ENCODE data around the gene PLA2G1B.

PLA2G1B gene

DNA sequence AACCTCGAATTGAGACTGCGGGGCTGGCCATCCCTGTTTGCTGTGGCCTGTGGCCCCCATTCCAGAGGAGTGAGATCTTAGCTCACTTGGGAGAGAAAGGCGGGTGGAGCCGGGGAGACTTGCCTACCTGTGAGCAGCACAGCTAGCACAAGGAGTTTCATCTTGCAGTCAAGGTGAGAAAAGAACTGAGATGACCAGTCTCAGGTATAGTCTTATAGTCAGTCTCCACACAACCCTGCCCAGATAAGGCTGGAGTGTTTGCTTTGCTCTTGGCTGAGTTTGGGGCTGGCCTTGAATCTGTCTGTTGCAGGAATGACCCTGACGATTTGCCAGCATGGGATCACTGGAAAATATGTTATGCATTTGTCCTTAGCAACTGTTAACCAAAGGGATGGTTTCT, at the start of gene PLA2G1B:
TSS of gene PLA2G1B (minus strand) at position 187 of the 400 bp plus-strand sequence. CDS start at position 161, 26 bp downstream.
- DNase-seq (ENCODE audit: low read depth in 3 of 3), result no peak

DNA sequence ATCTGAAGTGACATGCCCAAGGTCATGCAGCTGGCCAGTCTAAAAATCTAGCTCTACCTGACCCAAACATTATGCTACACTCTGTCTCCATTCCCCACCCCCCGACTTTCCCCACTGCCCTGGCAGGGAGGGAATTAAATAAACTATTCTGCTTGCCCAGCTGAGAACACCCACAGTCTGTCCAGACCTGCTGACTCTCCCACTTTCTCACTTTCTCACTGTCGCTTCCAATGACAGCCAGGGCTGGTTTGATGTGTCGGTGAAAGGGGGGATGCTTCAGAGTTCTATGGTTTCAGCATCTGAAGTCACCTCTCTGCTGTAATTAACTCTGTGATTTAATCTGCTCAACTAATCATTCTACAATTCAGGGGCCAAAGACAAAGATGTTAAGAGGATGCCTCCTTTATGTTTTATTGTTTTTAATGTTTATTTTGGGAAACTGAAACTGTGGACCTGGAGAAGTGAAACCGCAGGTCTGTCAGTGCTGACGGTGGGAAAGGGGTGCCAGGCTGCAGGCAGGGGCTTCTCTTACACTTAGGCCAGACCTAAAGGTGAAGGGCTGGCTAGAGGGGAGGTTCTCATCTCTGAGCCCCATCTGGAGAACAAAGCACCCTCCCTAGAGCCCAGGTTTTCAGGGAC, 49.5 kb upstream of the PLA2G1B start:
- no peak for DNase-seq (ENCODE audit: low read depth in 3 of 3)

DNA sequence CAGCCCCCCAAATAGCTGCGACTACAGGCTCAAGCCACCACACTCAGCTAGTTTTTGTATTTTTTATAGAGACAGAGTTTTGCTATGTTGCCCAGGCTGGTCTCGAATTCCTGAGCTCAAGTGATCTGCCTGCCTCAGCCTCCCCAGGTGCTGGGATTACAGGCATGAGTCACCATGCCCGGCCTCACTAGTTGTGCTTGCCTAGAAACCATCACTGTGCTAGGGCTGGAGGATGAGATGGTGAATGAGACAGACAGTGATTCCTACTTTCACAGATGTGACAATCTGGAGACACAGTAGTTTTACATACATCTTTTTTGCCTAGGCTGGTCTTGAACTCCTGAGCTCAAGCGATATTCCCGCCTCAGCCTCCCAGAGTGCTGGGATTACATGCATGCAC, 48.8 kb upstream of the PLA2G1B start:
- no peak for DNase-seq (ENCODE audit: low read depth in 3 of 3)

DNA sequence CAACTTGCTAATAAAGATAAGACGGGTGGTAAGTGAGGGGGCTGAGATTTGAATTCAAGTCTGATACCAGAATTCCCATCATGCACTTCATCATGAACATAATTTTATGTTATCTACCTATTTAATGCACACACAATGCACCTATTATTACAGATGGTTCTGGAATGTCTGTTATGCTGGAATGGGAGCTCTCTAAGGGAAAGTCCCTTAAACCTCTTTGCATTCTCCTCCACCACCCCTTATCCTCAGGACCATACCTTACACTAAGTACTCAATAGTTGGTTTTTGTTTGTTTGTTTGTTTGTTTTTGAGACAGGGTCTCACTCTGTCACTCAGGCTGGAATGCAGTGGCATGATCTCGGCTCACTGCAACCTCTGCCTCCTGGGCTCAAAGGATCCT, 48.4 kb upstream of the PLA2G1B start:
- no peak for DNase-seq (ENCODE audit: low read depth in 3 of 3)

DNA sequence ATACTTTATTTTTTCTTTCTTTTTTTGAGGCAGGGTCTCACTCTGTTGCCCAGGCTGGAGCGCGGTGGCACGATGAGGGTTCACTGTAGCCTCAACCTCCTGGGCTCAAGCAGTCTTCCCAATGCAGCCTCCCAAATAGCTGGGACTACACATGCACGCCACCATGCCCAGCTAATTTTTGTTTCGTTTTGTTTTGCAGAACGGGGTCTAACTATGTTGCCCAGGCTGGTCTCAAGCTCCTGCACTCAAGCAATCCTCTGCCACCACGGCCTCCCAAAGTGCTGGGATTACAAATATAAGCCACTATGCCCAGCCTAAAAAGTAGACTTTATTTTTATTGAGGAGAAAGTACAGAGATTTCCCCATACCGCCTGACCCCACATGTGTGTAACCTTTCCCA, 46.1 kb upstream of the PLA2G1B start:
- DNase-seq (ENCODE audit: low read depth in 3 of 3), result no peak

DNA sequence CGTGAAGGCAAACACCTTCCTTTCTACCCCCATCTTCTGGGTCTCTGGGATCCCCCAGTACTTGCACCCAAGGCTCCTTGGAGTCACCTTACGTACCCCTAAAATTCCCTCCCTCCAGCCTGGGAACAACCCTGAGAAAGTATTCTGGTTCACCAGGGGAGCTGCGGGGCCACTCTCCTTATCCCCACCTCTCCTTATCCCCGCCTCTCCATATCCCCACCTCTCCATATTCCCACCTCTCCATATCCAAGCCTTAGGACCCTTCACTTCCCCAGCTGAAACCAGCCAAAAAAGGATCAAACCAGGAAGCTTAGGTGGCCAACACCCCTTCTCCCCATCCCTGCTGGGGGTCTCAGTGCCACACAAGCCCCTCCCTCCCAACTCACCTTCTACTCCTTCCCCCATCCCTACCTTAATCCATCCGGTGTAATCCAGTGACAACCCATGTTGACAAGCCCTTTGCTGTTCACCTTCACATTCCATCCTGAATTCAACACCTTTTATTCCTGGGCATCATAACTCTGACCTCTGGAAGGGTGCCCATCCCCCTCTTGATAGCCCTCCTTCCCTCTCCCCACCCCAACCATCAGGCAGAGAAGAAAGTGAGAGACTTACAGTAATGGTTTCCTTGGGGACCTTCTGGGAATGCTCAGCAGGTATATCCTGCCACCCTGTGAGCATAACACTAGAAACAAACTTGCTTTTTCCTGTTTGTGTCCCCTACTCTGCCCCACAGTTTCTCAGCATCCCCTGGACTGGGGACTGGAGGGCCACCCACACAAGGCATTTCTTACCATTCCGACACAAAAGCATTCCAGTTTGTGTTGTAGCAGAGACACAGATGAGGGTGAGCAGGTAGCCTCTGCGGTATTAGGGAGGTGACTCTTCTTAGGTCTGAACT, 43.0 kb upstream of the PLA2G1B start:
- no peak for DNase-seq (ENCODE audit: low read depth in 3 of 3)

DNA sequence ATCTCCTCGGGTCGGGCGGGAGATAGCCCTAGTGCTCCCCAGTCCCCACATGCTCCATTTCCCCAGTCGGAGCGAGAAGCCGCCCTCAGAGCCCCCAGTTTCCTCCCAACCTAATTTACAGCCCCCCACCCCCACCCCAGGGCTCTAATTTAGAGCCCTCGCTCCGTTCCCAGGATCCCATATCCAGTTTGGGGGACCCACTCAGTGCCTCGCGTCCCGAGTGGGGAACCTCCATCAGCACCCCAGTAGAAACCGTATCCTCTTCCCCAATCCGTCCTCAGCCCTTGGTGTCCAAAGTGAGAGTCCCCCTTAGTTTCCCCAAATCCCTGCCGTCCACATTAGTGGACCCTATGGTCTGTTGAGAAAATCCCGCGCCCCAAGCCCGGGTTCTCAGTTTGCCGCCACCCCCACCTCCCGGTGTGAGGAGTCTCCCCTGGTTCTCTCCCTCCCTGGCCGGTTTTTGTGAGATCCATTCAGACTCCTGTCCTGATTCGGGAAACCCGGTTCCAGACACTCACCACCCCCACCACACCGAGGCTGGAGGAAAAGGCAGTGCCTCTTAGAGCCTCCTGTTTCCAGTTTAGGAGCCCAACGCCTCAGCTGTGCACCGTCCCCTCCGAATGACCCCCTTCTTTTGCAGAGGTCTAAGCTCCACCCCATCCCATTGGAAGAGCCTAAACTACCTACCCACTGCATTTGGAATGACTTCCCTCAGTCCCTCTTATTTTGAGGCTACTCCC, 42.2 kb upstream of the PLA2G1B start:
- DNase-seq (ENCODE audit: low read depth in 3 of 3), result no peak

DNA sequence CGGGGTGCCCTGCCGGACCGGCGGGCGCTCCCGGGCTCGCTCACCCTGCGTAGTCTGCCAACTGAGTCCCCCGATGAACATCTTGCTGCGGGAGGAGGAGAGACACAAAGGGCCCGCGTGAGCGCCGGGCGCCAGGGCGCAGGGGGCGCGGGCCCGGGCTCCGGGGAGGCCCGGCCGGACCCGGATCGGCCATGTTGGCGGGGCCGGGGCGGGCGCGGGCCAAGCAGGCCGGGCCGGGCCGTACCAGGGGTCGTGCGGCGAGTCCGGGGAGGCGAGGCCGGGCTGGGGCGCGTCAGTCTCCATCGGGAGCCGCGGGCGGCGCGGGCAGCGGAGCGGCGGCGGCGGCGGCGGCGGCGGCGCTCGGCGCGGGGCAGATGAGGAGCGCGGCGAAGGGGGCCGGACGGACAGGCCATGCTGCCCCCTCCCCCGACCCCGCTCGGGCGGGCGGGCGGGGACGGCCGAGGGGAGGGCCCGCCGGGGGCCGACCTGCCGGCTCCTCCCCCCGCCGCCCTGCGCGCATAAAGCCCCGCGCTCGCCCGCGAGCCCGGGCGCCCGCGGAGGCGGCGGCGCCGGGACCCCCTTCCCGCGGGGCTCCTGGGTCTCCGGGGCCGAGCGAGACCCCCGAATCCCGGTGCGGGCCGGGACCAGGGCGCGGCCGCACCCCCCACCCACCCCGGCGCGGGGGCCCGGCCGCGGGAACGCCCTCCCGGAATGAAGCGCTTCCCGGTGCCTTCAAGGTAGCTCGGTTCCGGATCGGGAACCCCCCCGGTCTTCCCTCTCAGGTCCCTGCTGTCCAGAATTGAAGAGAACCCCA, 41.4 kb upstream of the PLA2G1B start, which contains the start of gene MSI1:
TSS of gene MSI1 (minus strand) at position 376 of the 814 bp plus-strand sequence. CDS start at position 303, 73 bp downstream.
- no peak for DNase-seq (ENCODE audit: low read depth in 3 of 3)

DNA sequence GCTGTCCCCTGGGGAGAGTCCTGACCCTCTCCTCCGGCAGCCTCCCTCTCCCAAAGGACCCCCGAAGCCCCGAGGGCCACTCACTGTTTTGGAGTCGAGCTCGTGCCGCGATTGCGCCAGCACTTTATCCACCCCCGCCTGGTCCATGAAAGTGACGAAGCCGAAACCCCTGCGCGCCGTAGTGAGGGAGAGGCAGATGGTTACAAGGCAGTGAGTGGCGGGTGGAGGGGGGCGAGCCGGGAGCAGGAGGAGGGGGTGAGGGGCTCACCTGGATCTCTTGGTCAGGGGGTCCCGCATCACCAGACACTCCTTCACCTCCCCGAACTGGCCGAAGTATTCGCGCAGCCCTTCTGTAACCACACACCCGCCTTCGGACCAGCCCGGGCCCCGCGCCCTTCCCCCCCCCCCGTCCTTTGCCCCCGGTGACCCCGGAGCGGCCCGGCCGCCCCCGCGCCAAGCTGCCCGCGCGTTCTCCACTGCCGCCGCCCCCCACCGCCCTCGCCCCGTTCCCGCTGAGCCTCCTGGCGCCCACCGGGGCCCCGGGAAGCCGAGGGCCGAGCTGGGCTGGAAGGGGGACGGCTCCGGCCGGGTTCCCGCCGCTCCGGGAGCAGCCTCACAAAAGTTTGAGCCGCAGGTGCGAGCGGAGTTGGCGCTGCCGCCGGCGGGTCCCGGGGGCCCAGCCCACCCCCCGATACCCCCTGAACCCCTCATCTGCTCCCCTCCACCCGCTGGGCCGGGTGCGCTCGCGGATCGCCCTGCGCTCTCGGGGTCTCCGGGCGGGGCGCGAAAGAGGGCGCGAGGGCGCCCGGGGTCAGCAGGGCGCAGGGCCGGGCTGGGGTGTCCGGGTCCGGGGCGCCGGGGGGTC, 40.6 kb upstream of the PLA2G1B start:
- peak; percentile 6 to 42 (median 15) for DNase-seq (ENCODE audit: low read depth in 3 of 3)

DNA sequence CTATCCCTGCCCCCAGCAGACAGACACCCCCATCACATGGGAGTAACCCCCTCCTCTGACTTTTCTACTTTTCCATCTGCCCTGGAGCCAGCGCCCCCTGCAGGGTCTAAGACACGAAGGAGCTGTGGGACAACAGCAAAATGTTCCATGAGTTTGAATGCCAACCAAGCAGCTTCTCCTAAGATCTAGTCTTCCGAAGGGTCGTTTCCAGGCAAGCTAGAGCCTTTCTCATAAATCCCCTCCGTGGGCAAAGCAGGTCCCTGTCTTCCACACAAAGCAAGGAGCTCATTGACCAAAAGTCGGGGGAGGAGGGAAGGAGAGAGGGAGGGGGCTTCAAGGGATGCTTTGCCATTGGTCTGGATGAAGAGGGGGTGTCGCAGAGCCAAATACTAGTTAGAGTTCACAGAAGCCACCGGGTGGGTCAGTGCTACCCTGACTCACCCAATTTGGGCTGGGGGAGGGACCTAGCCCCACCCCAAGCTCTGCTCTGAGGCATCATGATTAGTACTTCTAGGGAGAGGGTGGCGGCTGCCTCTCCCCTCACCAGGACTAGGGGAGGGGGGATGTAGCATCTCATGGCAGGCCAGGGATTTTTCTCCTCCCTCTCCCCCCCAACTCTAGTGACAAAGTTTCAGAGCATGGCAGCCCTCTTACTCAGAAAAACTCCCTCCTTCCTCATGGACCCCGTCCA, 39.8 kb upstream of the PLA2G1B start:
- no peak for DNase-seq (ENCODE audit: low read depth in 3 of 3)

DNA sequence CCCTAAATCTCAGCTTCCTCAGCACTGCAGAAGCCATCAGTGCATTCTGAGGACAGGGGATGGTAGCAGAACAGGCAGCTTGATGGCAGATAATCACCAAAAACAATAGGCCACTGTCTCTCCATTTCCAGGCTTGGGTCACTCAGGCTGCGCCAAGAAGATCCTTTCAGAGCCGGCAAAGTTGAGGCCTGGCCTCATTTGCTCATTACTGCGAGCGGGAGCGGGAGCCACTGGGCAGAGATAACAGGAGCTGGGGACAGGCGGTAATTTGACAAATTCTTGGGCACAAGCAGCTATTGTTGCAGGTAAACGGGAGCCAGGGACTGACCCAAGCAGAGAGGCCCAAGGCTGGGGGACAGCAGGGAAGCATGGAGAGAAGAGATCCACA, 39.3 kb upstream of the PLA2G1B start:
- DNase-seq (ENCODE audit: low read depth in 3 of 3), result no peak

DNA sequence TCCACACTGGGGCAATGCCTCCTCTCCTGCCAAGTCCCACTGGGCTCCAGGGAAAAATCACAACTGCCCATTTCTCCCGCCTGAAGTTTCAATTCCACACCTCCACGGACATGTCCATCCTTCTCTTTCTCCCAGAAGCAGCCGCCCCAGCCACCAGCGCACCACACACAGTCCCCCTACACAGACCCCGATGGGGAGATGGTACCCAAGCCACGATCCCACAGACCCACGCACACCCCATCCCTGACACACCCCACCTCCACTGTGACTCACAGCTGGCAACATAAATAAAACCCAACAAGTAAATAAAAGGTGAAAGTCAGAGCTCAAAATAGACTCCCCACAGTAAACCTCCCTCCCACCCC, 38.7 kb upstream of the PLA2G1B start:
- no peak for DNase-seq (ENCODE audit: low read depth in 3 of 3)

DNA sequence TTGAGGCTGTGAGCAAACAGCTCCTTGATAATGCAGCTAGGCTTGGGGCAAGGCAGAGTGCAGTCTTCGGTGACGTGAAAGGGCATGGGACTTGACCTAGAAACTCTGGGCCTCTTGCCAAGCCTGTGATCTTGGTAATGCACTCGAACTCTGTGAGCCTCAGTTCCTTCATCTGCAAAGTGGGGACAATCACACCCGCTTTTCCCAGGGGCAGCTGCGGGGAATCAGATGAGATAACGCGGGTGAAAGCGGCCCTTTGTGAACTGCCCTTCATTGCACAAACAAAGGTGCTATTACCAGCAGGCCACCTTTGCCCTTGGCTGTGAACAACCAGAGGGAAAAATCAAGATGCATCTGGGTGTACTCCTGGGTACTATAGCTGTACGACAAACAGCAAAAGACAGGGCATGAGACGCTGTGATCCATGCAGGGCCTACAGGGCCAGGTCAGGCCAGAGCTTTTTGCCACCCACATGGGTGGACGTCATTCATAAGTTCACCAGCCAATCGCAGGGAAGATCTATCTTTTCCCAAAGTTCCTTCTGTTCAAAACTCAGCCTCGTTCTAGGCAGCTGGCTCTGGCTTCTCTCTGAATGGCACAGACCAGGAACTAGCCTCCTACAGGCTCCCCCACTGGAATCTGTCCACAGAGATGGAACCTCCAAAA, 38.2 kb upstream of the PLA2G1B start:
- no peak for DNase-seq (ENCODE audit: low read depth in 3 of 3)

DNA sequence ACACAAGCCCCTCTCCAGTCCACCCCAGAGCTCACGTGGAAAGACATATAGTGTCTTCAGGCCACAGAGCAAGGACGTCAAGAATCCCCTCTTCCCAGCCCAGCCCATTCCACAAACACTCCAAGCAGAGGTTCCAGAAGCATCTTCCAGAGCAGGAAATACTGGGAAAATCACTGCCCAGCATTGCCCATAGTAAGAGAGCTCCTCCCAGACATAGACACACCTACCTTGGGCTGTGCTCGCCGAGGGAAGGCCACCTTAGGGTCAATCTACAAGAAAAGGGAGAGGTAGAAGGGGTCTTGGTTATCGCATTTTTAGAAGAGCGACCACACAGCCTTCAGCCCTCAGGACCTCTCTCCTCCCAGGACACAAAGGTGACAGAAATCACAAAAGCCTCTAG, 36.9 kb upstream of the PLA2G1B start:
- DNase-seq (ENCODE audit: low read depth in 3 of 3), result no peak

DNA sequence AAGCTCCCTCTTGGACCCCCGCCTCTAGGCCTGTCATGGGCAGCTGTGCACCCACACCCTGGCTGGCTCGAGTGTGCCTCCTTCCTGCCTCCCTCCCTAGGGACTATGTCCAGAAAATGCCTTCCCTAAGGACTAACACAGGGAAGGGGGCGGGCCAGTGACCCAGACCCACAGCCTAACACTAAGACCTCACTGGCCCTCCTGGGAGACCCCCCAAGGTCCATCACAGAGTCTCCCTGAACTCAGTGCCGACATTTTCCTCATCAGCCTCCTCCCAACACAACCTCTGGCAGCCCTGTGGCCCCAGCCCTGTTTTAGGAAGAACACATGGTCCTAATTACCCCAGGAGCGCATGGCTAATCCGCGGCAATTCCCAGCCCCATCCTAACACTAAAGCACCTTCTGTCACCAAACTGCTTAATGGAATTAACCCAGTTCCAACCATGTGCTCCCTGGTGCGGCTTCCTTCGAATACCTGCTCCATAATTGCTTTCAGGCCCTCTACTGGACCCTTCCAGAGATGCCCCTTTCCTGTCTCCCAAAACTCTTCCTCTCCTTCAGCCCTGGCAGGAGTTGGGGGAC, 35.8 kb upstream of the PLA2G1B start:
- no peak for DNase-seq (ENCODE audit: low read depth in 3 of 3)

DNA sequence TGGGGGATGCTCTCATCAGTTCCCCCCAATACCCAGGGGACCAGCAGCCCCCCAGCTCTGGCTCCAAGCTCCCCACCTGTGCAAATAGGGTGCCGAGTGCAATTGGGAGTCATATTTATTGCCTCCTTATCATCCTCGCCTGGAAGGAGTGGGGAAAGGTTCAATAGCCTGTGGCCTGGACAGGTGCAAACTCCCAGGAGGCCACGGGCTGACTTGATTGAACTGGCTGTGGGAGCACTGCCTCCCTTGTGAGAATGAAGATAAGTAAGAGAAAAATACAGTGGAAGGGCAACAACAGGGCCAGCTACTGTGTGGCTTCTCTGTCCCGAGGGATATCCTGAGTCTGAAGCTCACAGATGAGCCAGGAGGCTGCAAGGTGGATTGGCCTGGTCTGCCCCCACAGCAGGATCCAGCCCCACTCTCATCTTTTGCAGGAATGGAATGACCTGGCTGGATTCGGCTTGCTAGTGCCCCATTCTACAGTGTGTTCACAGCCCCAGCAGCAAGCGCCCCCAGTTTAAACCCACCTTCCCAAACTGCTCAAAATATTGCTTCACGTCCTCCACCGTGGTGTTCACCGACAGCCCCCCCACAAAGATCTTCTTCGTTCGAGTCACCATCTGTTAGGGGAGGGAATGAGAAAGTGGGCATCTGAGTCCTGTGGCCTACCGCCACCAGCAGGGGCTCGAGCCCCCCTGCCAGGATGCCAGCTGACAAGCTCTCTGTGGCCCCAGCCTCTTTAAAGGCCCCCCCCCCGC, 35.1 kb upstream of the PLA2G1B start:
- DNase-seq (ENCODE audit: low read depth in 3 of 3), result no peak

DNA sequence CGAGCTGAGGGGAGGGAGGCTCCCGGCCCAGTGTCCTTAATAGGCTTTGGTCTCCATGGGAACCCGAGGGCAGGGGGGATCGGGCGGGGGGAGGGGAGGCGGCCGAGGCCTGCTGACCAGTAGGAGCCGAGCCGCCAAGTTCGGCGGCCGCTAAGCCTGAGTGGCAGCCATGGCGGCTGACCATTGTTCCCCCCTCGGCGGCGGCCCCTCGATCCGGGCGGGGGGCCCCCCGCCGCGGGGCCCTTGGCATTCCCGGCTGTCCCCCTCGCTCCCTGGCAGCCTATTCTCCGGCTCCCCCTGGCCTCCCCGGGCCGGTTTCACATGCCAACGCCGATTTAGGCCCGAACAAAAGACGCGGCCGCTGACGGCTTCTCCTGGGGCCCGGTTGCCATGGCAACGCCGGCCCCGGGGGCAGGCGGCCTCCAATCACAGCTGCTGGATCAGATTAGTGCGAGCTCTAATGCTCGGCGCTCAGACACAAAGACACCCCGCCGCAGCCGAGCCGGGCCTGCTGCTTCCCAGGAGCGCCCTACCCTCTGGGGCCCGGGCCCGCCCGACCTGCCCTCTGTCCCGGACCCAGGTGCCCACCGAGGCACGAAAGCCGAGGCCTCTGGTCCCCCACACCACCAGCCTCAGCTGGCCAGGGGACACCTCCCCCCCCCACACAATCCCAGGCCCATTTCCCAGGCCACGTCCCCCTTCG, 34.1 kb upstream of the PLA2G1B start:
- no peak for DNase-seq (ENCODE audit: low read depth in 3 of 3)

DNA sequence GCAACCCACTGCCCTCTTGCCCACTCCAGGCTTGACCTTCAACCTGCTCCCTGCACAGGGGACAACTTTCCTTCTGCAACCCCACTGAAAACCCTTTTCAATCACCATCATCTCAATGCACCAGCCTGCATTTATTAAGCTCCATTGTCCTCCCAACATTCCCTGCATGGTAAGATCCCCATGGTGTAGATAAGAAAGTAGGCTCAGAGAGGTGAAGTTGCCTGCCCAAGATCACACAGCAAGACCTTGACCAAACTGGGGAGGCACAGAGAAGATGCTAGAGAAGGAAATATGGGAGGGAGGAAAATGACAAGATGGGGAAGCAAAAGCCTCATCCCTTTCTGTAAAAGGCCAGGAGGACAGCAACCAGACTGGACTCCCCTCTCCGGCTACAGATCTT, 31.5 kb upstream of the PLA2G1B start:
- no peak for DNase-seq (ENCODE audit: low read depth in 3 of 3)

Measured in stimulated activated CD4-positive, alpha-beta T cell treated with anti-CD3 and anti-CD28 coated beads, TNF-alpha, amount 100 ng/mL, for 48 hours (primary cell).